Measurements from ENCODE around the gene DTNA. TPM values are rescaled to one million over a fixed set of nuclear protein-coding genes. Genes with fewer than 3 reads are reported as not detected.

Gene DTNA
- total and polyA plus RNA-seq, 2 donors from 2014 or later: 6.2 to 22.3 TPM

DNA sequence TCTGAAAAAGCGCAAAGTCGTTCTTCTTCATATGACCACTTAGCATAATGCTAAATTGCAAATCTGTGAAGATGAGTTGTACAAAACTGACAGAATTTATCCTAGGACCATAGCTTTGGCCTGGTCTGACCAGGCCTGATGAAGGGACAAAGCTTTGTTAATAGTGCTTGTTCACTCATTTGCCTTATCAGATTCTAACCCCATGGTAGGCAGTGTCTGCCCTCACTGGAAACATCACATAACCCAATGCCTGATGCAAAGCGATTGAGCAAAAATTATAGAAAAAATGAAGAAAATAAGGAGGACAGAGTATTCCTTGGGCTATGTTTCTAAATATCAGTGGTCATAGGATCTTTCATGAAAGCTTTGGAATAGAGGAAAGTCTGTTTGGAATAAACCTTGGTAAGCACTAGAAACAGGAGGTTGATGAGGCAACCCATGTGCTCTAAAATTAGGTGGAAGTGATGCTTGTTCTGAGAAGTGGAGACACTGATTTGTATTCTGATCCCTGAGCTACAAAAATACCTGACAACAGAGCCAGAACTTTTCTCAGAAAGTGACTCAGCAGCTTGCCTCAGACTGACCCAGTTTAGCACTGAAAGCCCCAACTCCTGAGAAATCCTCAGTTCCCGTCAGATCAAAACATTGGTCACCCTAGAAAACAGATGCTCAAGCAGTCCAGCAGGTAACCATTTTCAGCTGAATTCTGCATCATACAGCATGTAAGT lies 199.7 kb downstream of the DTNA start:
- H3K36me3 ChIP-seq (ENCODE audit: control insufficient read depth in 2 of 3, insufficient read depth in 3 of 3, low read length in 3 of 3): no peaks in the 10 kb centered on the region
- no peaks in the 10 kb centered on the region for H3K9me3 ChIP-seq (ENCODE audit: control insufficient read depth in 2 of 3, insufficient read depth in 1 of 3, low read length in 3 of 3)
- no peak for FAIRE-seq
- no peak overlapping the region for H3K9ac ChIP-seq (ENCODE audit: low read length in 3 of 3)
- no peaks in the 10 kb centered on the region for H3K4me1 ChIP-seq (ENCODE audit: control insufficient read depth in 2 of 3, insufficient read depth in 2 of 3, low read depth in 1 of 3, low read length in 3 of 3)
- no peak overlapping the region for H3K4me3 ChIP-seq (ENCODE audit: low read length in 3 of 3)
- no peak for DNase-seq
- no peak for TF ChIP-seq CTCF (IDR thresholded peaks at IDR 0.05; ENCODE audit: borderline replicate concordance, extremely low read depth, insufficient read depth)
- no peaks in the 10 kb centered on the region for H3K27me3 ChIP-seq (ENCODE audit: control insufficient read depth, insufficient read depth, low read length)
- H3K27ac ChIP-seq (ENCODE audit: low read depth in 2 of 2, low read length in 2 of 2): no peak overlapping the region
- intact Hi-C loops (cut with DNase I): no loop called here

DNA sequence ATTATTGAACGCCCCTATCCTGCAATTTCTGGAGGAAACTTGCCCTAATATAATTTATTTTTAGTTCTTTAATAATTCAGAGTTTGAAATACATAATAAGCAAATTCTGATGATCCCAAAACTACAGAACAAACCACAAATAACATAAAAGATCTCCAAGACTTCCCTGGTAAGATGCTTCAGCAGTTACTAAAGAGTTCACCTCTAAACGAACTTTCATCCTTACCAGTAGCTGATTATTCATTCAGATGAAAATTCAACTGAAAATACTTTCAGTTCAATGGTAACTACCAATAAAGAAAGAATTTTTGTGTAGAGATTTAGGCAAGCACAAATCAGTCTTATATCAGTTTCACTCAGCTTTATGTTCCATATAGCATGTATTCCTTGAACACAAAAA lies 201.0 kb downstream of the DTNA start:
- no peak for DNase-seq
- intact Hi-C loops (cut with DNase I): no loop called here
- no peak for FAIRE-seq

GRCh38 chr18:34911661-34912384 lies 201.7 kb downstream of the DTNA start:
- Histone ChIP-seq H3K27ac (ENCODE audit: low read depth in 2 of 2, low read length in 2 of 2) (no peak overlapping the region), H3K9ac (ENCODE audit: low read length in 3 of 3) (no peak overlapping the region), H3K36me3 (ENCODE audit: control insufficient read depth in 2 of 3, insufficient read depth in 3 of 3, low read length in 3 of 3) (no peaks in the 10 kb centered on the region), H3K27me3 (ENCODE audit: control insufficient read depth, insufficient read depth, low read length) (no peaks in the 10 kb centered on the region), H3K9me3 (ENCODE audit: control insufficient read depth in 2 of 3, insufficient read depth in 1 of 3, low read length in 3 of 3) (no peaks in the 10 kb centered on the region), H3K4me1 (ENCODE audit: control insufficient read depth in 2 of 3, insufficient read depth in 2 of 3, low read depth in 1 of 3, low read length in 3 of 3) (no peaks in the 10 kb centered on the region), H3K4me3 (ENCODE audit: low read length in 3 of 3) (no peak overlapping the region)
- no peak for FAIRE-seq
- TF ChIP-seq CTCF (IDR thresholded peaks at IDR 0.05; ENCODE audit: borderline replicate concordance, extremely low read depth, insufficient read depth): no peak
- no peak for DNase-seq
- intact Hi-C loops (cut with DNase I): no loop called here

More for the DNA sequence above, 201.0 kb downstream of the DTNA start:
- Histone ChIP-seq H3K27me3 (ENCODE audit: control insufficient read depth, insufficient read depth, low read length) (no peaks in the 10 kb centered on the region), H3K4me1 (ENCODE audit: control insufficient read depth in 2 of 3, insufficient read depth in 2 of 3, low read depth in 1 of 3, low read length in 3 of 3) (no peaks in the 10 kb centered on the region), H3K9ac (ENCODE audit: low read length in 3 of 3) (no peak overlapping the region), H3K4me3 (ENCODE audit: low read length in 3 of 3) (no peak overlapping the region), H3K36me3 (ENCODE audit: control insufficient read depth in 2 of 3, insufficient read depth in 3 of 3, low read length in 3 of 3) (no peaks in the 10 kb centered on the region), H3K27ac (ENCODE audit: low read depth in 2 of 2, low read length in 2 of 2) (no peak overlapping the region), H3K9me3 (ENCODE audit: control insufficient read depth in 2 of 3, insufficient read depth in 1 of 3, low read length in 3 of 3) (no peaks in the 10 kb centered on the region)
- no peak for TF ChIP-seq CTCF (IDR thresholded peaks at IDR 0.05; ENCODE audit: borderline replicate concordance, extremely low read depth, insufficient read depth)
